Mesothelial cell of epicardium (in vitro differentiated cells): ENCODE results near the gene HOXC6. TPM values are rescaled to one million over a fixed set of nuclear protein-coding genes. Genes with fewer than 3 reads are reported as not detected.
A peak's percentile ranks its signal among the peaks of the same experiment; 100 is the strongest.

Experiments
- DNase-seq, 2 experiments: peaks; one replicate each; pipeline ENCODE4 v3.0.0; 2021; ENCODE audit warnings: low spot score in 2 of 2; ENCODE audit not compliant: unreplicated experiment in 2 of 2
- H3K27ac Mint-ChIP-seq: 2 replicates; pipeline ENCODE4 v1.8.0; 2021; ENCODE audit warnings: mixed read lengths
- H3K27me3 Mint-ChIP-seq: 2 replicates; pipeline ENCODE4 v1.8.0; 2021; ENCODE audit warnings: low read depth, mixed read lengths
- H3K36me3 Mint-ChIP-seq: 2 replicates; pipeline ENCODE4 v1.8.0; 2021; ENCODE audit warnings: mixed read lengths
- H3K4me1 Mint-ChIP-seq: 2 replicates; pipeline ENCODE4 v1.8.0; 2021; ENCODE audit warnings: mixed read lengths
- H3K4me3 Mint-ChIP-seq: 2 replicates; pipeline ENCODE4 v1.8.0; 2021; ENCODE audit warnings: mild to moderate bottlenecking, moderate library complexity, mixed read lengths
- H3K9me3 Mint-ChIP-seq: 2 replicates; pipeline ENCODE4 v1.8.0; 2021; ENCODE audit warnings: mixed read lengths
- CTCF ChIP-seq: fragments of 200-600 bp; sonication (generic); IDR thresholded peaks from one replicate; pipeline ENCODE4 v1.5.0; 2021; ENCODE audit warnings: antibody characterized with exemption; ENCODE audit not compliant: unreplicated experiment
- total RNA-seq: library from RNA; stranded (reverse); gene quantifications from 3 replicates; pipeline ENCODE4 v1.2.1, GENCODE V29; 2021

Gene HOXC6
- total RNA-seq, 1 donor from 2014 or later: 15.5 TPM

GRCh38 chr12:54008260-54008552 lies 20.0 kb upstream of the HOXC6 start:
- DNase-seq: no peak
- Mint-ChIP-seq H3K27me3 (peaks cover 96% of the 10 kb centered on the region), H3K27ac (peak overlapping the region; percentile 16), H3K9me3 (no peaks in the 10 kb centered on the region), H3K36me3 (peaks cover 2% of the 10 kb centered on the region), H3K4me3 (peak overlapping the region; percentile 43), H3K4me1 (peaks cover 43% of the 10 kb centered on the region)
- no peak for TF ChIP-seq CTCF

GRCh38 chr12:54009171-54010052 lies 18.8 kb upstream of the HOXC6 start:
- Mint-ChIP-seq H3K4me1 (peaks cover 39% of the 10 kb centered on the region), H3K9me3 (no peaks in the 10 kb centered on the region), H3K4me3 (peak overlapping the region; percentile 75), H3K27ac (peak overlapping the region; percentile 79), H3K27me3 (peaks cover 96% of the 10 kb centered on the region), H3K36me3 (peaks cover 2% of the 10 kb centered on the region)
- no peak for TF ChIP-seq CTCF
- no peak for DNase-seq

- TF ChIP-seq CTCF: no peak
- H3K9me3 Mint-ChIP-seq: no peaks in the 10 kb centered on the region
- no peak for DNase-seq
- H3K4me1 Mint-ChIP-seq: peaks cover 33% of the 10 kb centered on the region
- H3K27ac Mint-ChIP-seq: peak overlapping the region; percentile 76
- H3K36me3 Mint-ChIP-seq: peaks cover 2% of the 10 kb centered on the region
- H3K4me3 Mint-ChIP-seq: peak overlapping the region; percentile 75
- peaks cover 96% of the 10 kb centered on the region for H3K27me3 Mint-ChIP-seq
These were observed 17.9 kb upstream of the HOXC6 start for GRCh38 chr12:54010053-54010971.

- H3K4me1 Mint-ChIP-seq: peaks cover 28% of the 10 kb centered on the region
- peaks cover 2% of the 10 kb centered on the region for H3K36me3 Mint-ChIP-seq
- H3K4me3 Mint-ChIP-seq: peak overlapping the region; percentile 43
- no peaks in the 10 kb centered on the region for H3K9me3 Mint-ChIP-seq
- TF ChIP-seq CTCF: no peak
- no peak overlapping the region for H3K27ac Mint-ChIP-seq
- no peak for DNase-seq
- peaks cover 96% of the 10 kb centered on the region for H3K27me3 Mint-ChIP-seq
These were observed 17.1 kb upstream of the HOXC6 start for GRCh38 chr12:54010972-54011664.

GRCh38 chr12:54011665-54012532 lies 16.3 kb upstream of the HOXC6 start:
- Mint-ChIP-seq H3K36me3 (peaks cover 2% of the 10 kb centered on the region), H3K27ac (no peak overlapping the region), H3K9me3 (no peaks in the 10 kb centered on the region), H3K27me3 (peaks cover 94% of the 10 kb centered on the region), H3K4me1 (peaks cover 27% of the 10 kb centered on the region), H3K4me3 (peak overlapping the region; percentile 43)
- no peak for TF ChIP-seq CTCF
- no peak for DNase-seq
